ENCODE results near the gene PIGQ. TPM values are rescaled to one million over a fixed set of nuclear protein-coding genes. Genes with fewer than 3 reads are reported as not detected.

Gene PIGQ
- total and polyA plus RNA-seq, 2 of the 8 experiments (the other 6 are each of a cell fraction or from before 2014, with no cell fraction given), result 36.0 to 49.2 TPM

DNA sequence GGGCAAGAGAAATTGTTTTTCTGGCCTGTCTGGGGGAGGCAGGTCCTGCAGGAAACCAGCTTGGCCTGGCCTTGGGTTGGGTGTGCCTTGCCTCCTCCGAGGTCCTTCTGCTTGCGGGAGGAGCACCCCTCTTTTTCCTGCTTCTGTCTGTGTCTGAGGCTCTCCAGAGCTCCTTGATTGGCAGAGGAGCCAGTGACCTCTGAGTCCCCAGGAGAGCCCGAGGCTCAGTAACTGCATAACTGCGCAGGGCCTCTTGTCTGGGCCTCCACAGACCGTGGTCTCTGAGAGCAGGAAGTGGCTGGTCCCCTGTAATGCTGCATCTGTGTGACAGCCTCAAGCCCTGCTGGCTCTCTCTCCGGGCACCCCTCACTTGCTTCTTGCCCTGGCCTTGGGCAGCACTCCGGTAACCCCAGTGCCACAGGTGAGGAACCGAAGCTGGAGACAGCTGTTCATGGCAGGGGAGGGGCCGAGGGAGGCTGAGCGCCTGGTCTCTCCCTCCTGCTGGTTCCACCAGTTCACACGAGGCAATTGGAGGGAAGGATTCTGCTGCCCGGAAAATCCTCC is 40.7 kb upstream of the PIGQ start:
- Histone ChIP-seq H3K4ac (replicated peaks; ENCODE audit: insufficient read length, low read depth, low read length) (no peak overlapping the region), H2AK5ac (ENCODE audit: low read depth, low read length) (no peak overlapping the region), H3K23me2 (ENCODE audit: low read depth, low read length) (peaks cover 7% of the 10 kb centered on the region; the same call in 1 of the 2 replicates), H4K5ac (ENCODE audit: insufficient read length, low read depth, low read length) (no peak overlapping the region), H2BK12ac (ENCODE audit: low read depth, low read length) (no peak overlapping the region), H4K20me1 (replicated peaks in 1 of 2; ENCODE audit: control insufficient read depth in 1 of 2, insufficient read depth in 2 of 2, low read length in 2 of 2) (peaks cover 16 to 37% of the 10 kb centered on the region in 2 experiments), H3K79me1 (ENCODE audit: low read depth, low read length) (peaks cover 14% of the 10 kb centered on the region), H3K9ac (replicated peaks in 1 of 4; ENCODE audit: extremely low read depth in 1 of 4, low read depth in 3 of 4, low read length in 3 of 4) (peak overlapping the region in 1 of 4 experiments; percentile 10; a peak in 2 of 7 replicates), H3K36me3 (ENCODE audit: control insufficient read depth in 2 of 4, insufficient read depth in 4 of 4, low read length in 3 of 4) (no peaks in the 10 kb centered on the region), H3K27ac (ENCODE audit: low read depth, low read length) (no peak overlapping the region), H3K14ac (ENCODE audit: insufficient read length) (no peak overlapping the region), H2BK15ac (ENCODE audit: low read length) (no peak overlapping the region), H3K18ac (ENCODE audit: extremely low read depth, low read length) (no peak overlapping the region), H4K91ac (replicated peaks; ENCODE audit: insufficient read length, low read length) (no peak overlapping the region), H2BK120ac (replicated peaks; ENCODE audit: low read depth, low read length) (no peak overlapping the region), H2BK20ac (ENCODE audit: low read length) (no peak overlapping the region), H3K27me3 (replicated peaks in 1 of 4; ENCODE audit: control insufficient read depth in 3 of 4, extremely low read depth in 1 of 4, insufficient read depth in 3 of 4, low read length in 3 of 4) (no peaks in the 10 kb centered on the region), H2BK5ac (ENCODE audit: low read depth, low read length) (0 out of 2 replicates have a peak overlapping the region, but pooled peaks have one; percentile 30), H3K9me3 (ENCODE audit: insufficient read depth in 2 of 2, low read depth in 1 of 2, low read length in 1 of 2) (no peaks in the 10 kb centered on the region), H4K8ac (ENCODE audit: extremely low read depth, insufficient read depth, low read length) (no peak overlapping the region), H2AFZ (ENCODE audit: low read length) (no peak overlapping the region), H3K79me2 (ENCODE audit: control insufficient read depth in 1 of 2, insufficient read depth in 2 of 2, low read length in 2 of 2) (peaks cover 6 to 50% of the 10 kb centered on the region in 2 experiments; a peak in 3 of 4 replicates), H3K4me1 (replicated peaks in 1 of 4; ENCODE audit: control insufficient read depth in 3 of 4, insufficient read depth in 4 of 4, low read length in 3 of 4) (peaks cover 0 to 21% (median 12%) of the 10 kb centered on the region in 4 experiments; a peak in 5 of 7 replicates), H3K23ac (ENCODE audit: insufficient read length) (no peak overlapping the region), H3K4me2 (ENCODE audit: insufficient read depth in 1 of 2, low read depth in 2 of 2, low read length in 2 of 2) (peak overlapping the region; percentile 76 to 92), H3K56ac (replicated peaks; ENCODE audit: insufficient read length, low read depth, low read length) (no peak overlapping the region), H3K4me3 (ENCODE audit: extremely low read depth in 1 of 4, insufficient read depth in 2 of 4, low read depth in 3 of 4, low read length in 4 of 4) (peak overlapping the region; percentile 79 to 91 (median 82); a peak in 5 of 8 replicates)
- FAIRE-seq, result no peak
- TF ChIP-seq, protein P1, sequence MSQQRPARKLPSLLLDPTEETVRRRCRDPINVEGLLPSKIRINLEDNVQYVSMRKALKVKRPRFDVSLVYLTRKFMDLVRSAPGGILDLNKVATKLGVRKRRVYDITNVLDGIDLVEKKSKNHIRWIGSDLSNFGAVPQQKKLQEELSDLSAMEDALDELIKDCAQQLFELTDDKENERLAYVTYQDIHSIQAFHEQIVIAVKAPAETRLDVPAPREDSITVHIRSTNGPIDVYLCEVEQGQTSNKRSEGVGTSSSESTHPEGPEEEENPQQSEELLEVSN (IDR thresholded peaks at IDR 0.05), result no peak
- no peak for TF ChIP-seq NRF1 (IDR thresholded peaks at IDR 0.05; ENCODE audit: low read depth, low read length)
- no peak for TF ChIP-seq KDM1A (IDR thresholded peaks at IDR 0.05; ENCODE audit: borderline replicate concordance, low read length)
- TF ChIP-seq EGR1 (IDR thresholded peaks at IDR 0.05; ENCODE audit: borderline replicate concordance, low read depth, low read length), result no peak
- no peak for TF ChIP-seq FOSL1 (IDR thresholded peaks at IDR 0.05; ENCODE audit: insufficient read depth, low read depth, low read length)
- TF ChIP-seq TAF7 (optimal IDR thresholded peaks at IDR 0.05; ENCODE audit: borderline replicate concordance, low read depth, low read length), result no peak
- TF ChIP-seq EP300 (IDR thresholded peaks at IDR 0.05; ENCODE audit: borderline replicate concordance in 1 of 2, low read depth in 2 of 2, low read length in 2 of 2), result no peak
- TF ChIP-seq SP2 (IDR thresholded peaks at IDR 0.05; ENCODE audit: low read length), result no peak
- TF ChIP-seq TBP (IDR thresholded peaks at IDR 0.05; ENCODE audit: low read depth, low read length), result no peak
- TF ChIP-seq ZNF274 (IDR thresholded peaks at IDR 0.05; ENCODE audit: borderline replicate concordance, extremely low read depth, low read length), result no peak
- TF ChIP-seq, protein P2, sequence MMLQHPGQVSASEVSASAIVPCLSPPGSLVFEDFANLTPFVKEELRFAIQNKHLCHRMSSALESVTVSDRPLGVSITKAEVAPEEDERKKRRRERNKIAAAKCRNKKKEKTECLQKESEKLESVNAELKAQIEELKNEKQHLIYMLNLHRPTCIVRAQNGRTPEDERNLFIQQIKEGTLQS (IDR thresholded peaks at IDR 0.05; ENCODE audit: insufficient read depth, low read depth, low read length), result no peak
- no peak for DNase-seq (ENCODE audit: low read depth in 1 of 2, low spot score in 2 of 2)
- 87% methylated on average over 12 of the region's 12 CpGs; no CpG with 5 or more reads in 1 of the 2 experiments for WGBS, 2 experiments (ENCODE audit: extremely low coverage in 1 of 2, insufficient coverage in 1 of 2, insufficient read length in 1 of 2, insufficient replicate concordance in 2 of 2, low coverage in 1 of 2, low lambda C conversion rate in 2 of 2, missing lambda C conversion rate in 1 of 2)
- POLR2A ChIA-PET (ENCODE audit: partially characterized antibody), result interaction anchor here (0.7 to 1.4 kb wide), 4 partner anchors 10 to 129 kb away, joined by 3 to 4 read pairs (median 4); no protein-coding TSS in a partner anchor
- CTCF ChIA-PET (ENCODE audit: partially characterized antibody), result interaction anchor here (0.6 to 1.6 kb wide), 5 partner anchors 9 to 166 kb away, joined by 3 to 7 read pairs (median 3); no protein-coding TSS in a partner anchor

All from H1 (cell line).